GM18517 (cell line): Measurements from ENCODE around the gene CSK.
"Not testable (repeated sequence)": the region's sequence is repeated elsewhere in the genome, so short reads cannot be mapped to it uniquely, and the experiment has no call there.

Experiments used
- ATAC-seq: cut with Tn5 transposase; IDR thresholded peaks from one replicate; pipeline ENCODE4 v1.9.1; 2021; ENCODE audit warnings: mild to moderate bottlenecking, moderate library complexity; ENCODE audit not compliant: unreplicated experiment

CSK gene

GRCh38 chr15:74770211-74770903 lies 11.5 kb upstream of the CSK start:
- ATAC-seq, result no peak

GRCh38 chr15:74773329-74773728 lies 8.6 kb upstream of the CSK start:
- no peak for ATAC-seq

- ATAC-seq, result no peak
These were observed 8.1 kb upstream of the CSK start for GRCh38 chr15:74773731-74774252.

GRCh38 chr15:74775132-74775562 lies 6.7 kb upstream of the CSK start:
- no peak for ATAC-seq

GRCh38 chr15:74775894-74776293 lies 6.0 kb upstream of the CSK start:
- no peak for ATAC-seq

GRCh38 chr15:74776821-74777768 lies 4.8 kb upstream of the CSK start:
- no peak for ATAC-seq

- ATAC-seq, result no peak
These were observed 3.9 kb upstream of the CSK start for GRCh38 chr15:74777769-74778598.

GRCh38 chr15:74778599-74778970 lies 3.3 kb upstream of the CSK start:
- ATAC-seq, result no peak

- no peak for ATAC-seq
These were observed 2.7 kb upstream of the CSK start for GRCh38 chr15:74779162-74779648.

- ATAC-seq, result no peak
These were observed 1.1 kb upstream of the CSK start for GRCh38 chr15:74780523-74781430.

- no peak for ATAC-seq
These were observed 585 bp downstream of the CSK start for GRCh38 chr15:74782259-74783071.

GRCh38 chr15:74783072-74783807 lies 1.4 kb downstream of the CSK start:
- no peak for ATAC-seq

GRCh38 chr15:74783808-74784175 lies 1.9 kb downstream of the CSK start:
- ATAC-seq, result no peak

- no peak for ATAC-seq
These were observed 2.7 kb downstream of the CSK start for GRCh38 chr15:74784426-74785193.

GRCh38 chr15:74785194-74786032 lies 3.5 kb downstream of the CSK start:
- ATAC-seq, result no peak

GRCh38 chr15:74786081-74786480 lies 4.2 kb downstream of the CSK start:
- ATAC-seq, result not testable (repeated sequence)
